ENCODE measurements around the gene CCDC33. TPM values are rescaled to one million over a fixed set of nuclear protein-coding genes. Genes with fewer than 3 reads are reported as not detected.

CCDC33 gene
- total and polyA plus RNA-seq, 2 experiments from 2014 or later, result 2.6 to 2.8 TPM

- Mint-ChIP-seq H3K4me1 (no peaks in the 10 kb centered on the region), H3K27me3 (ENCODE audit: insufficient read depth, low read depth, poor library complexity) (peaks cover 10% of the 10 kb centered on the region), H3K9me3 (peaks cover 2% of the 10 kb centered on the region; the same call in 1 of the 3 replicates), H3K4me3 (no peak overlapping the region), H3K36me3 (ENCODE audit: low read depth) (no peaks in the 10 kb centered on the region), H3K27ac (no peak overlapping the region)
- no peak overlapping the region for H3K27ac ChIP-seq (ENCODE audit: low read depth)
- H3F3A ChIP-seq (replicated peaks; ENCODE audit: low read depth), result no peaks in the 10 kb centered on the region
- no peak for DNase-seq (ENCODE audit: low spot score)
- H3K27me3 ChIP-seq (ENCODE audit: insufficient read depth), result no peaks in the 10 kb centered on the region
- no peak overlapping the region for H3K4me2 ChIP-seq
- no peaks in the 10 kb centered on the region for H3K79me2 ChIP-seq (replicated peaks; ENCODE audit: insufficient read depth)
- H3K4me3 ChIP-seq, result no peak overlapping the region
- H4K20me1 ChIP-seq (replicated peaks; ENCODE audit: insufficient read depth), result no peaks in the 10 kb centered on the region
- H3K36me3 ChIP-seq (ENCODE audit: insufficient read depth), result no peaks in the 10 kb centered on the region
- no peaks in the 10 kb centered on the region for H3K4me1 ChIP-seq (ENCODE audit: insufficient read depth)
- TF ChIP-seq POLR2AphosphoS5 (IDR thresholded peaks at IDR 0.05; ENCODE audit: low read depth) (no peak), NANOG (IDR thresholded peaks at IDR 0.05; ENCODE audit: borderline replicate concordance) (no peak), STAT1 (IDR thresholded peaks at IDR 0.05; ENCODE audit: unreplicated experiment) (no peak), EZH2 (IDR thresholded peaks at IDR 0.05; ENCODE audit: low read depth, unreplicated experiment) (no peak), CTCF (conservative IDR thresholded peaks at IDR 0.05; ENCODE audit: low read depth in 2 of 2) (no peak), ETS1 (IDR thresholded peaks at IDR 0.05) (no peak), ZNF114 (CRISPR knock-in tag; IDR thresholded peaks at IDR 0.05) (no peak)
- peaks cover 3% of the 10 kb centered on the region; the same call in 1 of the 2 replicates for H3K9me2 ChIP-seq (ENCODE audit: insufficient read depth)
- no peak for ATAC-seq
- H2AFZ ChIP-seq, result no peak overlapping the region
Measured at GRCh38 chr15:74339371-74339770, 103.2 kb downstream of the CCDC33 start.

GRCh38 chr15:74340150-74340549, 104.0 kb downstream of the CCDC33 start:
- Mint-ChIP-seq H3K9me3 (peaks cover 2% of the 10 kb centered on the region; the same call in 1 of the 3 replicates), H3K36me3 (ENCODE audit: low read depth) (no peaks in the 10 kb centered on the region), H3K27me3 (ENCODE audit: insufficient read depth, low read depth, poor library complexity) (peaks cover 10% of the 10 kb centered on the region), H3K4me1 (no peaks in the 10 kb centered on the region), H3K27ac (no peak overlapping the region), H3K4me3 (no peak overlapping the region)
- no peak overlapping the region for H2AFZ ChIP-seq
- no peaks in the 10 kb centered on the region for H3K36me3 ChIP-seq (ENCODE audit: insufficient read depth)
- H3K4me3 ChIP-seq, result no peak overlapping the region
- H3F3A ChIP-seq (replicated peaks; ENCODE audit: low read depth), result no peaks in the 10 kb centered on the region
- no peaks in the 10 kb centered on the region for H3K4me1 ChIP-seq (ENCODE audit: insufficient read depth)
- H3K27me3 ChIP-seq (ENCODE audit: insufficient read depth), result no peaks in the 10 kb centered on the region
- ATAC-seq (no peak), DNase-seq (ENCODE audit: low spot score) (no peak)
- H4K20me1 ChIP-seq (replicated peaks; ENCODE audit: insufficient read depth), result no peaks in the 10 kb centered on the region
- H3K4me2 ChIP-seq, result no peak overlapping the region
- H3K79me2 ChIP-seq (replicated peaks; ENCODE audit: insufficient read depth), result no peaks in the 10 kb centered on the region
- H3K9me2 ChIP-seq (ENCODE audit: insufficient read depth), result peaks cover 5% of the 10 kb centered on the region; the same call in 1 of the 2 replicates
- no peak overlapping the region for H3K27ac ChIP-seq (ENCODE audit: low read depth)
- TF ChIP-seq EZH2phosphoT487 (IDR thresholded peaks at IDR 0.05; ENCODE audit: unreplicated experiment) (no peak), EZH2 (IDR thresholded peaks at IDR 0.05; ENCODE audit: low read depth, unreplicated experiment) (no peak), JUNB (IDR thresholded peaks at IDR 0.05; ENCODE audit: unreplicated experiment) (no peak), ZNF462 (CRISPR knock-in tag; IDR thresholded peaks at IDR 0.05) (no peak)

Measured in GM23338 (cell line).